Effector memory CD4-positive, alpha-beta T cell (primary cell): Measurements from ENCODE around the gene ADARB2.

Experiments used
- DNase-seq, 3 donors: peaks; one replicate each; pipeline ENCODE4 v3.0.0-alpha.2; 2020
- H3K27ac ChIP-seq: 2 replicates; pipeline ENCODE4 v1.7.0; 2013; ENCODE audit warnings: mild to moderate bottlenecking, low read length, moderate library complexity; ENCODE audit not compliant: insufficient read depth, poor library complexity, severe bottlenecking
- H3K27me3 ChIP-seq: replicated peaks from 2 replicates; pipeline ENCODE4 v1.7.0; 2013; ENCODE audit warnings: mild to moderate bottlenecking, low read length; ENCODE audit not compliant: insufficient read depth, control insufficient read depth, poor library complexity, severe bottlenecking
- H3K36me3 ChIP-seq: 2 replicates; pipeline ENCODE4 v1.7.0; 2013; ENCODE audit warnings: mild to moderate bottlenecking, low read length, moderate library complexity; ENCODE audit not compliant: control insufficient read depth, insufficient read depth
- H3K4me1 ChIP-seq: 2 replicates; pipeline ENCODE4 v1.7.0; 2013; ENCODE audit warnings: low read length, mild to moderate bottlenecking; ENCODE audit not compliant: control insufficient read depth, insufficient read depth, poor library complexity, severe bottlenecking
- H3K4me3 ChIP-seq: 2 replicates; pipeline ENCODE4 v1.7.0; 2013; ENCODE audit warnings: low read length, low read depth, mild to moderate bottlenecking; ENCODE audit not compliant: insufficient read depth, poor library complexity, severe bottlenecking
- H3K9me3 ChIP-seq: 2 replicates; pipeline ENCODE4 v1.7.0; 2013; ENCODE audit warnings: mild to moderate bottlenecking, low read length, moderate library complexity; ENCODE audit not compliant: control insufficient read depth

The ADARB2 gene

DNA sequence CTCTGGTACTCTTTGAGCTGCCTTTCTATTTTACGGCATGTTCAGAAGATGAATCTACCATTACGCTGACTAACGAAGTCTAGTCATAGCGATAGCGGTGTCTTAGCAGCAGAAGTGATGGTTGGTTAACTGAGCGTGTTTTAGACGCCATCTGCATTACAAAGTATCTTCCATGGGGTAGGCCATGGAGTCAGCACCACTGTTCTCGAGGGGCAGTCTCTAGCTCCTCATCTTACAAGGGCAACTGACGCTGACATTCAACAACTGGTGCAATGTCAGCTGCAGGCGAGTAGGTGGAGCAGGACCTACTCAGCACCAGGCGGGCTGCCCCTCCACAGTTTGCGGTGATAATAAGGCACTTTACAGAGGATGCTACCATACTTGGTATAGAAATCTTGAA lies 88.7 kb downstream of the ADARB2 start:
- Histone ChIP-seq H3K27ac (no peak overlapping the region), H3K36me3 (no peaks in the 10 kb centered on the region), H3K9me3 (no peaks in the 10 kb centered on the region), H3K4me3 (no peak overlapping the region), H3K27me3 (no peaks in the 10 kb centered on the region), H3K4me1 (no peaks in the 10 kb centered on the region)
- no peak for DNase-seq

GRCh38 chr10:1646332-1646731 lies 91.0 kb downstream of the ADARB2 start:
- Histone ChIP-seq H3K27me3 (no peaks in the 10 kb centered on the region), H3K9me3 (no peaks in the 10 kb centered on the region), H3K36me3 (no peaks in the 10 kb centered on the region), H3K4me1 (no peaks in the 10 kb centered on the region), H3K27ac (no peak overlapping the region), H3K4me3 (no peak overlapping the region)
- DNase-seq = no peak

GRCh38 chr10:1645896-1646295 lies 91.4 kb downstream of the ADARB2 start:
- Histone ChIP-seq H3K9me3 (no peaks in the 10 kb centered on the region), H3K36me3 (no peaks in the 10 kb centered on the region), H3K27me3 (no peaks in the 10 kb centered on the region), H3K4me3 (no peak overlapping the region), H3K4me1 (no peaks in the 10 kb centered on the region), H3K27ac (no peak overlapping the region)
- DNase-seq = no peak

DNA sequence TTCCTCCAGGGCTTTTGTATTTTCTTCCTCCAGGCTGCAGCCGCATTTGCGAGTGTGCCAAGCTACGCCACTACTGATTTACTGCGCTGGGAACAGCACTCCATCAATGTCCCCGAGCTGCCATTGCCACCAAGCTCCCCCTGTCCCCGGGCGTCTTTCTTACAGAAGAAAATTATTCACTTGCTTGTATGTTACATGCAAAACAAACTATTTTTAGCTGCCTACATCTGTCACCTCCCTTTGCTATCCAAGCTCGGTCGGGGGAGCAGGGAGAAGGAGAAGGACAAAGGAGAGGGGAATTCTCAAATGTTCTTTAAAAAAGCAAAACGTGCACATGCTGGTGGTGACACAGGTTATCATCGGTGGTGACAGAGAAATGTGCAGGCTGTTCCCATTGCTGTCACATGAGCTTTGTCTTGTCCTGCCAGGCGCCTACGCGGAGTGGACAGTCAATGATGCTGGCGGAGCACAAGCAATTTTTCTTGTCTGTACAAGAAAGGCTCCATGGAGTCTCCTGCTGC lies 93.1 kb downstream of the ADARB2 start:
- Histone ChIP-seq H3K27ac (no peak overlapping the region), H3K9me3 (no peaks in the 10 kb centered on the region), H3K4me1 (no peaks in the 10 kb centered on the region), H3K36me3 (no peaks in the 10 kb centered on the region), H3K27me3 (no peaks in the 10 kb centered on the region), H3K4me3 (no peak overlapping the region)
- DNase-seq = no peak

GRCh38 chr10:1643908-1644179 lies 93.5 kb downstream of the ADARB2 start:
- no peaks in the 10 kb centered on the region for H3K9me3 ChIP-seq

GRCh38 chr10:1643161-1643907 lies 94.0 kb downstream of the ADARB2 start:
- no peak for DNase-seq
- Histone ChIP-seq H3K4me1 (no peaks in the 10 kb centered on the region), H3K27ac (no peak overlapping the region), H3K36me3 (no peaks in the 10 kb centered on the region), H3K9me3 (no peaks in the 10 kb centered on the region), H3K4me3 (no peak overlapping the region), H3K27me3 (no peaks in the 10 kb centered on the region)

More at GRCh38 chr10:1643908-1644179, 93.5 kb downstream of the ADARB2 start:
- no peak overlapping the region for H3K4me3 ChIP-seq
- H3K4me1 ChIP-seq = no peaks in the 10 kb centered on the region
- no peaks in the 10 kb centered on the region for H3K27me3 ChIP-seq
- DNase-seq = no peak
- no peak overlapping the region for H3K27ac ChIP-seq
- H3K36me3 ChIP-seq = no peaks in the 10 kb centered on the region

DNA sequence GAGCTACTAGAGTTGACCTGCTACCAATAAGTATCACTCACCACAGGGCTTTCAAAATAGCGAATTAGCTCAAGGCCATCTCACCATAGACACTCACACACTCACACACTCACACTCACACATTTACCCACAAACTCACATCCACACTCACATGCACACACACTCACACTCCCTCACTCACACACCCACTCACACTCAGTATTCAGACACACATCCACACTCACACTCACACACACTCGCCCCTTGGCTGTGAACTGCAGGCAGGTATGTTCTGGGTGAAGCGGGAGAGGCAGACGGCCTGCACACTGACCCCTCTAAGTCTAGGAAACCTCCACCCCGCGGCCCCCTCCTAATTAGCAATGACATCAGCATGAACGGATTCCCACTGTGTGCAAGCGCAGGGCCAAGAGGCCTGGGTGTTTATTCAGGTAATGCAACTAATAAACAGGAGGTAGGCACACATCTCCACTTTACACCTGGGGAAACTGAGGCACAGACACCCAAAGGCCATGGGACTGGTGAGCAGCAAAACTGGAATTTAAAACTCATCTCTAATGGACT lies 94.6 kb downstream of the ADARB2 start:
- DNase-seq = no peak
- no peak overlapping the region for H3K4me3 ChIP-seq
- no peaks in the 10 kb centered on the region for H3K27me3 ChIP-seq
- no peaks in the 10 kb centered on the region for H3K4me1 ChIP-seq
- no peak overlapping the region for H3K27ac ChIP-seq
- no peaks in the 10 kb centered on the region for H3K36me3 ChIP-seq
- no peaks in the 10 kb centered on the region for H3K9me3 ChIP-seq

- no peaks in the 10 kb centered on the region for H3K9me3 ChIP-seq
- H3K27ac ChIP-seq = no peak overlapping the region
- H3K4me3 ChIP-seq = no peak overlapping the region
- DNase-seq = no peak
- no peaks in the 10 kb centered on the region for H3K36me3 ChIP-seq
- no peaks in the 10 kb centered on the region for H3K27me3 ChIP-seq
- H3K4me1 ChIP-seq = no peaks in the 10 kb centered on the region
Measured at GRCh38 chr10:1641402-1641801, 95.9 kb downstream of the ADARB2 start.

DNA sequence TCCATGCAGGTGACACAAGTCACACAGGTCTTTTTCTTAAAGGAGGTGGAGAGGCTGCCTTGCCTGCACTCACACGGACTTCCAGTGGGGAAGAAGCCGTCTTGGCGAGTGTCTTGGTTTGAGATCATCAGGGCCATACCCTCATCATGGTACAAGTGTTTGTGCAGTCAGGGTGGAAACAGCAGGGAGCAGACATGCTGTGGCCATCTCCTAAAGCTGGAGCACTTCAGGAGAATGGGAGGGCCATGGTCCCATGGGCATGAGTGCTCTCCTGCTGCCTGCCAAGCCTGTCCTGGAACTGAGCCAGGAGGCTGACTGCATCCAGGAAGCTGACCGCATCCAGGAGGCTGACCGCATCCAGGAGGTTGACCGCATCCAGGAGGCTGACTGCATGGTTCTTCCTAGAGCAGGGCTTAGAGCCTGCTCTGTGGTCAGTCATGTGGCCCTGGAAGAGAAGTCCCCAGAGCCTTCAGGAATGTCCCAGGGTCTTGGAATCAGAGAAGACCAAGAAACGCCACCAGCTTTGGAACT lies 98.4 kb downstream of the ADARB2 start:
- no peaks in the 10 kb centered on the region for H3K9me3 ChIP-seq
- no peak for DNase-seq

GRCh38 chr10:1635340-1635739 lies 102.0 kb downstream of the ADARB2 start:
- no peaks in the 10 kb centered on the region for H3K9me3 ChIP-seq
- no peaks in the 10 kb centered on the region for H3K27me3 ChIP-seq
- H3K36me3 ChIP-seq = no peaks in the 10 kb centered on the region
- no peak overlapping the region for H3K27ac ChIP-seq
- DNase-seq = no peak
- no peaks in the 10 kb centered on the region for H3K4me1 ChIP-seq
- H3K4me3 ChIP-seq = no peak overlapping the region

More for the DNA sequence above, 98.4 kb downstream of the ADARB2 start:
- H3K36me3 ChIP-seq = no peaks in the 10 kb centered on the region
- H3K27ac ChIP-seq = no peak overlapping the region
- no peaks in the 10 kb centered on the region for H3K4me1 ChIP-seq
- no peak overlapping the region for H3K4me3 ChIP-seq
- H3K27me3 ChIP-seq = no peaks in the 10 kb centered on the region
